Activated naive CD8-positive, alpha-beta T cell treated with anti-CD3 and anti-CD28 coated beads, Interleukin-2, amount 10 ng/mL, durations not matched to agents 7 days and 5 days (primary cell): ENCODE data around the gene KRT20. TPM values are rescaled to one million over a fixed set of nuclear protein-coding genes. Genes with fewer than 3 reads are reported as not detected.

Experiments used
- ATAC-seq: fragments of 150-1000 bp; cut with Tn5 transposase; one replicate; pipeline ENCODE4 v1.10.0; 2021; ENCODE audit warnings: low read depth, moderate library complexity
- POLR2A ChIA-PET: fragments of 350-600 bp; sonication (Branson Sonifier 250); formaldehyde crosslinking; loops from one replicate; lab custom pipeline; 2021; ENCODE audit warnings: antibody characterized with exemption; lab: Charles Lee
- DNase-seq: peaks from one replicate; pipeline ENCODE4 v3.0.0; 2021
- H3K27ac Mint-ChIP-seq: one replicate; pipeline ENCODE4 v1.8.0; 2022; ENCODE audit warnings: mild to moderate bottlenecking, mixed read lengths
- H3K27me3 Mint-ChIP-seq: one replicate; pipeline ENCODE4 v1.8.0; 2022; ENCODE audit warnings: mild to moderate bottlenecking, moderate library complexity, mixed read lengths
- H3K36me3 Mint-ChIP-seq: one replicate; pipeline ENCODE4 v1.8.0; 2021; ENCODE audit warnings: mild to moderate bottlenecking, mixed read lengths
- H3K4me1 Mint-ChIP-seq: one replicate; pipeline ENCODE4 v1.8.0; 2021; ENCODE audit warnings: mixed read lengths
- H3K4me3 Mint-ChIP-seq: one replicate; pipeline ENCODE4 v1.8.0; 2022; ENCODE audit warnings: mild to moderate bottlenecking, moderate library complexity, mixed read lengths
- H3K9me3 Mint-ChIP-seq: one replicate; pipeline ENCODE4 v1.8.0; 2021; ENCODE audit warnings: mixed read lengths
- total RNA-seq, 2 experiments: library from RNA; stranded (reverse); gene quantifications; one replicate each; pipeline ENCODE4 v1.2.3, GENCODE V29; 2021

KRT20 gene
- total RNA-seq, 2 experiments from 2014 or later: not detected

GRCh38 chr17:40910441-40910841 lies 25.4 kb upstream of the KRT20 start:
- Mint-ChIP-seq H3K4me1 (no peaks in the 10 kb centered on the region), H3K4me3 (no peak overlapping the region), H3K36me3 (no peaks in the 10 kb centered on the region), H3K27me3 (peaks cover 35% of the 10 kb centered on the region), H3K27ac (no peak overlapping the region), H3K9me3 (no peaks in the 10 kb centered on the region)
- POLR2A ChIA-PET: no interaction called here
- DNase-seq (no peak), ATAC-seq (no peak)

GRCh38 chr17:40909755-40910154 lies 24.7 kb upstream of the KRT20 start:
- DNase-seq (no peak), ATAC-seq (no peak)
- POLR2A ChIA-PET: no interaction called here
- Mint-ChIP-seq H3K36me3 (no peaks in the 10 kb centered on the region), H3K9me3 (no peaks in the 10 kb centered on the region), H3K4me1 (no peaks in the 10 kb centered on the region), H3K4me3 (no peak overlapping the region), H3K27ac (no peak overlapping the region), H3K27me3 (peaks cover 37% of the 10 kb centered on the region)

GRCh38 chr17:40909351-40909750 lies 24.3 kb upstream of the KRT20 start:
- POLR2A ChIA-PET: no interaction called here
- H3K27me3 Mint-ChIP-seq: peaks cover 38% of the 10 kb centered on the region

GRCh38 chr17:40906613-40907012 lies 21.6 kb upstream of the KRT20 start:
- Mint-ChIP-seq H3K27me3 (peaks cover 39% of the 10 kb centered on the region), H3K4me3 (no peak overlapping the region), H3K27ac (no peak overlapping the region), H3K9me3 (no peaks in the 10 kb centered on the region), H3K36me3 (no peaks in the 10 kb centered on the region), H3K4me1 (peaks cover 5% of the 10 kb centered on the region)
- POLR2A ChIA-PET: interaction anchor here (0.6 kb wide), 1 partner anchor 69 kb away, joined by 3 read pairs; no protein-coding TSS in a partner anchor
- ATAC-seq: no peak
- DNase-seq: no peak

More at GRCh38 chr17:40909351-40909750, 24.3 kb upstream of the KRT20 start:
- Mint-ChIP-seq H3K4me1 (no peaks in the 10 kb centered on the region), H3K36me3 (no peaks in the 10 kb centered on the region), H3K9me3 (no peaks in the 10 kb centered on the region), H3K27ac (no peak overlapping the region), H3K4me3 (no peak overlapping the region)
- ATAC-seq (no peak), DNase-seq (peak; percentile 47)

DNA sequence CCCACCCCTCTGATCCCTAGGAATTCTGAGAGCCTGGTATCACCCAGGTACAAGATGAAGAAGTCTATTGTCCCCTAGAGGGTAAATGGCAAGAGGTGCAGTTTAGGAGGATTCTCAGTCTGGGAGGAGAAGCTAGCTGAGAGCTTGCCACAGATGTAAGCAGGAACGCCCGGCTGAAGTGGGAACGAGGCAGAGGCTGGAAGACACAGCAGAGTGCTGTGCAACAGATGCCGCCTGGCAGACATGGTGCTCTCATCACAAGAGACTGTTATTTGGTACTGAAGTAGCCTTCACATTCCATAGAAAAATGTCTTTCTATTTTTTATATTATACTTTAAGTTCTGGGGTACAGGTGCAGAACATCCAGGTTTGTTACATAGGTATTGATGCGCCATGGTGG lies 20.3 kb upstream of the KRT20 start:
- no peaks in the 10 kb centered on the region for H3K9me3 Mint-ChIP-seq
- no peak overlapping the region for H3K27ac Mint-ChIP-seq
- no peak overlapping the region for H3K4me3 Mint-ChIP-seq
- no peaks in the 10 kb centered on the region for H3K36me3 Mint-ChIP-seq
- no peak for DNase-seq
- peaks cover 5% of the 10 kb centered on the region for H3K4me1 Mint-ChIP-seq
- ATAC-seq: no peak
- peaks cover 32% of the 10 kb centered on the region for H3K27me3 Mint-ChIP-seq
- POLR2A ChIA-PET: no interaction called here

DNA sequence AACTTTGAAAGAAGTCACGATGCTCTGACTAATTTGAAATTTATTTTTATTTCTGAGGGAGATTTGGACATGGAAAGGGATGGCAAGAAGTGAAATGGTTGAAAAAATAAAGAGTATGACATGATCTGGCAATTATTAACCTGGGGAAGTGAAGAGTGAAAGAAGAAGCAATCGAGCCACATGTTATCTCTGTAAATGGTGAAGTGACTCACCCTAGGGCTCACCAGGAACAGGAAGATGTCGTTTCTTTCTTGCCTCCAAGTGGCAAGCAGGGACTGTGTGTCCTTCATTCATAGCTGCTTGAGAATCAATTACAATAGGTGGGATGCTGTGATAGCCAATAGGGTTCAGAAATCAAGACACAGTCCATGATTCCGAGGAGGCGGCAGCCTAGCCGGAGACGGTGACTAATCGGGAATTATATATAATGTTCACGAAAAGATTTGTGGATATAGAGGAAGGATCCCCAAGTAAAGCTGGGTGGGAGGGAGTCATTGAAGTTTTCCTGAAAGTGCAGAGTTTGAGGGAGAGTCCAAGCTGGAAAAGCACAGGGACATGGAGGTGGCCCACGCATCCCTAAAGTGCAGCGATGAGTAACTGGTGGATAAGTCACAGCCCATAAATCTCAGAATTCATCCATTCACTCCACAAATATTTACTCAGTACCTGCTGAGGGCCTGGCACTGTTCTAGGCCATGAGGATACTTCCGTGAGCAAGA lies 18.2 kb upstream of the KRT20 start:
- Mint-ChIP-seq H3K9me3 (no peaks in the 10 kb centered on the region), H3K36me3 (no peaks in the 10 kb centered on the region), H3K4me3 (no peak overlapping the region), H3K4me1 (peaks cover 5% of the 10 kb centered on the region), H3K27me3 (peaks cover 18% of the 10 kb centered on the region), H3K27ac (no peak overlapping the region)
- DNase-seq (no peak), ATAC-seq (no peak)
- POLR2A ChIA-PET: no interaction called here

DNA sequence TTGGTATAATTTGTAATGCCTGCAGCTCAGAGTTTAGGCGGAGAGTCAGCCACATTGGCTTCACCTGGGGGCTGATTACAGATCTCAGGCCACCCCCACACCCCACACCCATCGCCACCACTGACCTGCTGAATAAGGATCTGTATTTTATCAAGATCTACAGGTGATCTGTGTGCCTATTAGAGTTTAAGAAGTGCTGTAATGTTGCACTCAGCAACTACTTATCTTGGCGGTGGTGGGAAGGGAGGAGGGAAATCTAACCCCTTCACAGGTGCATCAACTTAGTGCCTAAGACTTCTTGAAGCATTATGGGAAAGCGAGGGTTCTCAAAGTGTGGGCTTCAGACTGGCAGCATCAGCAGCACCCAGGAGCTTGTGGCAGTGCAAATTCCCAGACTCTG lies 17.5 kb upstream of the KRT20 start:
- POLR2A ChIA-PET: no interaction called here
- Mint-ChIP-seq H3K4me1 (peaks cover 5% of the 10 kb centered on the region), H3K4me3 (no peak overlapping the region)

DNA sequence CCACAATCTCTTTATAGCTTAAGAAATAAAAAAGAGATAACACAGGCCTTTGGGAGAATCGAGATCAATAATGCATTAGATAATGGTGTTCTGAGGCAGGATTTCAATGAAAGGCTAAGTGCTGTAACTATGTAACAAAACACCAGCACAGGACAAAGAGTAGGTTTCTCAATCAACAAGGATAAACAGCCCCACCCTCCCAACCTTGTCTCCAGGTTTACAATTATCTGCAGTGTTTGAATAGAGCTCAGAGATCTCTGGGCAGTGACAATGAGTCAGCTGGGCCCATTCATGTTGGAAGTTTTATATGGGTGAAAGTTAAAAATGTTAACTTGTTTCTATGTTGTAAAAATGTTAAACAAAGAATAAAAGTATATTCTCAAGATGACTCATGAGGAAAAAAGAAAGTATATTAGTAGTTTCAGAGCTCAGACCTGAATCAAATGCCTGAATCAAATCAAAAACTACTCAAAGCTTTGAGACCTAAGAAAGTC lies 17.0 kb upstream of the KRT20 start:
- Mint-ChIP-seq H3K36me3 (no peaks in the 10 kb centered on the region), H3K27me3 (peaks cover 8% of the 10 kb centered on the region), H3K9me3 (no peaks in the 10 kb centered on the region), H3K4me1 (peaks cover 5% of the 10 kb centered on the region), H3K4me3 (no peak overlapping the region), H3K27ac (no peak overlapping the region)
- ATAC-seq (no peak), DNase-seq (no peak)
- POLR2A ChIA-PET: no interaction called here

More for the DNA sequence above, 17.5 kb upstream of the KRT20 start:
- DNase-seq (no peak), ATAC-seq (no peak)
- no peaks in the 10 kb centered on the region for H3K36me3 Mint-ChIP-seq
- H3K9me3 Mint-ChIP-seq: no peaks in the 10 kb centered on the region
- H3K27me3 Mint-ChIP-seq: peaks cover 13% of the 10 kb centered on the region
- no peak overlapping the region for H3K27ac Mint-ChIP-seq

DNA sequence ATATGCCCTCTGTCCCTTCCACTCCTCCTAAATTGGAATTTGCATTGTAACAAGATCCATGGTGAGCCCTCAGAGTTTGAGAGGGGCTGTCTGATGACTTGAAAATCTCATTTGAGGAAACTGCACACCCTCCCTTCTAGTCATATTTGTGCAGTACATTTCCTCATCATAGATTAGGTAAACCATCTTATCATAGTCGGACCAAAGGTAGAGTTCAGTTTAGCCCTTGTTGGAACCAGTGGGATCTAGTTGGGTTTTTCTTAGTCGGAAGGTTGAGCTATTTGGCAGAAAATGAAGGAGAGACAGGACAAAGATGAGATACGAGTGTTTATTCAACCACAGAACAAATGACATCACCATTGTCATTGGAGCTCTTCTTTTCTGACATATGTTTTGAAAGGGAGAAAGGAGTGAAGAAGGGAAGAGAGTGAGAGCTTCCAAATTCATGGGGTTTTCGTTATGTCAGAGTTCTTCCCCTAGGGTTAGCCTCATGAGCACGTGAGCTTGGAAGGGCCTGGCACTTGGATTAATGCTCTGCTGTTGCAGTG lies 15.8 kb upstream of the KRT20 start:
- Mint-ChIP-seq H3K27ac (no peak overlapping the region), H3K4me1 (peaks cover 7% of the 10 kb centered on the region), H3K9me3 (no peaks in the 10 kb centered on the region), H3K4me3 (no peak overlapping the region), H3K36me3 (no peaks in the 10 kb centered on the region), H3K27me3 (peaks cover 10% of the 10 kb centered on the region)
- ATAC-seq (no peak), DNase-seq (no peak)
- POLR2A ChIA-PET: no interaction called here

DNA sequence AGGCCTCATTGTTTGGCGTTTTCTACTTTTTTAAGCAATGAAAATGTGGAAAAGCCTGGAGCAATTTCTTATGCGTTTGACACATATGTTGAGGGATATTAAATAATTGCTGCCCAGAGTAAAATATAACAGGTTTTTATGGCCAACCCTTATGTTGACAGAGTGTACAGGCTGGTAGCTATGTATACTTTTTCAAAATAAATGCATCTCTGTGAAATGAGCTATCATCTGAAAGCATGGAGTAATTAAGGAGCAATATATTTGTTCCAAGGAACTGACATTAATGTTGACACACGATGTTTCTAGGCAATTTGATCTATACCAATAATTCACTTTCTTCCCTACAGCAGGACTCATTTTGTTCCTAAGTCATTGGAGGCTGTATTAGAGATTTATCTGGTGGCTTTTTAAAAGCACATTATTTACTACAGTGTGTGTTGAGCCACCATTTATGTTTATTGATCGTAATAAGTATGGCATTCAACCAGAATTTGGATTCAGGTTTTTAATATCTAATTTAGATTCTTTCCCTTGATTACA lies 11.9 kb upstream of the KRT20 start:
- Mint-ChIP-seq H3K36me3 (no peaks in the 10 kb centered on the region), H3K4me1 (peaks cover 6% of the 10 kb centered on the region), H3K4me3 (no peak overlapping the region), H3K27me3 (peaks cover 12% of the 10 kb centered on the region), H3K9me3 (no peaks in the 10 kb centered on the region), H3K27ac (no peak overlapping the region)
- no peak for DNase-seq
- POLR2A ChIA-PET: no interaction called here
- ATAC-seq: no peak

GRCh38 chr17:40895106-40895730 lies 10.2 kb upstream of the KRT20 start:
- Mint-ChIP-seq H3K4me3 (no peak overlapping the region), H3K4me1 (peaks cover 6% of the 10 kb centered on the region), H3K27me3 (peaks cover 12% of the 10 kb centered on the region), H3K9me3 (no peaks in the 10 kb centered on the region), H3K36me3 (no peaks in the 10 kb centered on the region), H3K27ac (no peak overlapping the region)
- DNase-seq (no peak), ATAC-seq (no peak)
- POLR2A ChIA-PET: no interaction called here

DNA sequence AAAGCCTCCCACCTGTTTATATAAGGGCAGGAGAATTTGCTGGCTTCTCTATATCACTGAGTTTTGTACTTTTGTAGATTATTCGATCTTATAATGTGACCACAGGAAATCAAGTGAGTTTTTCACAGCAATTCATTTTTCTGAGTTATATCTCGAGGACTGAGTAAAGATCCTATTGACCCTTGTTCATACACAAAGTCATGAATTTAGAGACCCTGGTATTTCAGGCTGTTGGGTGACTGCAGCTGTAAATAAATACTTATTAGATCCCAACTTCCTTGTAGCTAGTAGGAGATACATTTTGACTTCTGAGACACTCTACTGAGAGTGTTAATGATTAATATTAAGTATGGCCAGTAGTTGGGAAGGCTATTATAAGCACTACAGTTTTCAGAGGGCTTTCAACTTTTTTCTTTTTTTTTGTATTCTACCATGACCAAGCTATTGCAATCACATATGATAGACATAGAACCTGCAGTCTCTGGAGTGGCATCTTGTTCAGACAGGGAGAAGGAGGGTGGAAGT lies 3.2 kb upstream of the KRT20 start:
- H3K36me3 Mint-ChIP-seq: no peaks in the 10 kb centered on the region
- DNase-seq: no peak
- no peaks in the 10 kb centered on the region for H3K9me3 Mint-ChIP-seq
- ATAC-seq: no peak
- H3K27ac Mint-ChIP-seq: no peak overlapping the region
- peaks cover 45% of the 10 kb centered on the region for H3K27me3 Mint-ChIP-seq
- H3K4me1 Mint-ChIP-seq: no peaks in the 10 kb centered on the region
- H3K4me3 Mint-ChIP-seq: no peak overlapping the region
- POLR2A ChIA-PET: no interaction called here

DNA sequence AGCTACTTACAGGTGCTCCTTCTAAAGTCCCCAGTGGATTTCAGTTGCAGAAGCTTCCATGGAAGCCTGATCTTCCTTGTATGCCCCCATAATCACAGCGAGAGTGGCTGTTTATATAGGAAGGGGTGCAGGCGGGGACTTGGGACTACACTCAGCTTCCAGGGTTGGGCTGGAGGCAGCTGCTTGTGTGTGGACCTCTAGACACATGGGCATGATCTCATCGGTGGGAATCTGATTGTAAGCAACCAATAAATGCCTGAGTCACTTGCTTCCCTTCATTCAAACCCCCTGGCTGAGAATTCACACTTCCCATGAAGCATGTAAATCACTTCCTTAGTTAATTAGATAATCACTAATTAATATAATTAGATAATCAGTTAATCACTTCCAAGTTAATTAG lies 1.0 kb upstream of the KRT20 start:
- peaks cover 45% of the 10 kb centered on the region for H3K27me3 Mint-ChIP-seq
- no peak overlapping the region for H3K4me3 Mint-ChIP-seq
- no peak overlapping the region for H3K27ac Mint-ChIP-seq
- no peaks in the 10 kb centered on the region for H3K4me1 Mint-ChIP-seq
- ATAC-seq: no peak
- POLR2A ChIA-PET: no interaction called here
- no peaks in the 10 kb centered on the region for H3K9me3 Mint-ChIP-seq
- DNase-seq: no peak
- no peaks in the 10 kb centered on the region for H3K36me3 Mint-ChIP-seq
